Activated naive CD4-positive, alpha-beta T cell treated with Interleukin-2 at 50 U/mL for 16 hours (primary cell): ENCODE results near the gene CD300LF.

ENCODE experiments used
- DNase-seq: peaks from one replicate; pipeline ENCODE4 v3.0.0-alpha.2; 2020

CD300LF gene

GRCh38 chr17:74682471-74683190 is 30.1 kb downstream of the CD300LF start:
- DNase-seq = no peak

- DNase-seq = no peak
Measured at GRCh38 chr17:74682028-74682427, 30.7 kb downstream of the CD300LF start.

- DNase-seq = no peak
Measured at GRCh38 chr17:74680941-74681340, 31.8 kb downstream of the CD300LF start.

GRCh38 chr17:74680213-74680612 is 32.5 kb downstream of the CD300LF start:
- DNase-seq = no peak

GRCh38 chr17:74679374-74679773 is 33.3 kb downstream of the CD300LF start:
- DNase-seq = no peak

GRCh38 chr17:74678541-74678940 is 34.2 kb downstream of the CD300LF start:
- DNase-seq = no peak

DNA sequence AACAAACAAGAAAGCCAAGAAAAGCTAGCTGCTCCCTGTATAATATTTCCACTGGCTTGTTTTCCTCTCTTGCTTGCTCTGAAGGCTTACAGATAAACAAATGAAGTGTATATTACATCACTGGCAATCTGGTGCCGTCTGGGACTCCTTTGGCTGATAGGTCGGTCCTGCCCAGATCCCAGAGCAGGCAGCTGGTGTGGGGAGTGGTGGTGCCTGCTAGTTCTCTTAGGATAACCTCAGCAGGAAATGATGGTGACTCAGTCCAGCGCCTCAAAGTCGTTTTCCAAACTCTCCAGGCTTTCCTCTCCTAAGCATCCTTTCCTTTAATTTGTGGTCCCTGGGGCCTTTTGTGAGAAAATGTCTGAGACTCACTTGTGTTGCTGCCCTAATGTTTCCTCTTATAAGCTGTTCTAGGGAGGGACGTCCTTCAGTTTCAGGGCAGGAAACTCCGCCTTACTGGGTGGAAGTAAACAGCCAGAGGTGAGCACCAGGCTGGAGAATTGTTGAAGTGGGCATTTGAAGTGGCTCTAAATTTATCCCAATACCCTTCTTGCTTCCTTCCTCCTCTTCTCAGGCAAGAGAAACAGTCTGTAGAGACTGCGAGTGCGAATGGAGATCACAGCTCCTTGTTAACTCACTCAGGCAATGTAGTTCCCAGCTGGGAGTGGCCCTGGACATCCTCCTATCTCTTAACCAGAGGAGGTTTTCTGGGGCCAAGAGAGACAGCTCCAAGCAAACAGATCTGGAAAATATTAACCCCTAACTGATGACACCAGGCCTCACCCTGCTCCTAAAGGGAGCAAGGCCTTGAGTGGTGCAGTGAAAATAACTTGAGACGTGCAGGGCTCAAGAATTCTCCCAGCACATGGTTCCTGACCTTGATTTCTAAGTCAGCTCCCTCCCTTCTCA is 34.9 kb downstream of the CD300LF start:
- DNase-seq = no peak

- DNase-seq = peak; percentile 72
Measured at GRCh38 chr17:74671031-74671771, 41.5 kb downstream of the CD300LF start.

GRCh38 chr17:74670329-74670728 is 42.4 kb downstream of the CD300LF start:
- DNase-seq = no peak

DNA sequence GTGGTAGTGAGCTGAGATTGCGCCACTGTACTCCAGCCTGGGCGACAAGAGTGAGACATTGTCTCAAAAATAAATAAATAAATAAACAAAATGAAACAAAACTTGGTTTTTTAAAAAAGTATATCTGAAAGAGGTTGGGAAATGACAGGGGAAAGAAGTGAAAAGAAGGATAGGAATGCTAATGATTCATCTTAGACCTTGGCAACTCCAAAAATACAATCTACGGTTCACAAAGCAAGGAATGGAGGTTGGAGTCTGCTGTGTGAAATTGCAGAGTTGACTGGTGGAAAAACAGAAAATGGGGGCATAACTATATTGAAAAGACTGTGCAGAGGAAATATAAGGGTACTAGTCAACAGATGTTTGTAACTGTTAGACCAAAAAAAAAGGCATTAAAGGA is 49.2 kb downstream of the CD300LF start:
- DNase-seq = no peak

DNA sequence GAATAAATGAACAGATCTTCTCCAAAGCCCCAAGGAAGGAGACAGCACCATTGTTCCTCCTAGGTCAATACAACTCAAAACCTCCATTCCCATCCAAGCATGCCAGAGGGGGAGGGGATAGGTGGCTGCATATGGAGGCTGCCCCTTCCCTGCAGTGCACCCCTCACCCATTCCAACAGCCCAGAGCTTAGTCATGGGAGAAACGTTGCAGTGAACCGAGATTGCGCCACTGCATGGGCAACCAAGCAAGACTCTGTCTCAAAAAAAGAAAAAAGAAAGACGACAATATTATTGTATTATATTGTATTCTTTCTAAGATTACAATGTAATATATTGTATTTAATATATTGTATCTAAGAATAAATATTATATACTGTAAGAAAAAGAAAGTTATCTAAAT is 52.8 kb downstream of the CD300LF start:
- DNase-seq = no peak

DNA sequence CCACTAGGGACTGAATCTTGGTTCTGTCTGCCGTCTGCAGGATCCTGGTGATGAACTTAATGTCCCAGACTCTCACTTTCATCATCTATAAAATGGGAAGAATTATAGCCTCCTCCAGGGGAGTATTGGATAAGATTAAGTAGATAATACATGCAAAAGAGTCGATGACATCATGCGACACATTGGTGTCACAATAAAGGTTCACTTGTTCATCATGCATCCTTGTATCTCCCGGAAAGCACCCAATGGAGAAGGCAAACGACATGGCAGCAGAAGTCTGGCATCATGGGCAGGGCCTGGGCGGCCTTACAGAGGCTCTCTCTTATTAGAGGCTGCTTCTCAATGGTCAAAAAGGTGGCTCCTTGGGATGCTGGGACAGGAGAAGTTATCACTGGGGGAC is 54.1 kb downstream of the CD300LF start:
- DNase-seq = no peak

- no peak for DNase-seq
Measured at GRCh38 chr17:74654742-74655141, 58.0 kb downstream of the CD300LF start.

DNA sequence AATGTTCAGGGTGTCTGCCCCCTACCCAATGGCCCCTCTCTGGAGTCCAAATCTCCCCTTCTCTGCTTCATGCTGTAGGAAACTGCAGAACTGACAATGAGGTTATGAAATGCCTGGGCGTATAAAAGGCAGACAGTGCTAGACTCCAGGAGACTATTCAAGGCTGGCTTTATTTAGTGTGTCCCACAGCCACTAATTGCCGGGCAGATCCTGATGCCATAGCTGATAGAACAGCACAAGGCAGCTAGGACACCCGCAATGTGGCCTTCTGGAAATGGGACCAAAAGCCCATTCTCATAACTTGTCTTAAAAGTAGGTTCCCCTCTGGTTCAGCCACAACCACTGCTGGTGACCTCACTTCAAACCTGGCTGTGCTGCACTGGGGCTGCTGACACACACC is 60.7 kb downstream of the CD300LF start:
- no peak for DNase-seq

- no peak for DNase-seq
Measured at GRCh38 chr17:74649909-74650308, 62.8 kb downstream of the CD300LF start.

DNA sequence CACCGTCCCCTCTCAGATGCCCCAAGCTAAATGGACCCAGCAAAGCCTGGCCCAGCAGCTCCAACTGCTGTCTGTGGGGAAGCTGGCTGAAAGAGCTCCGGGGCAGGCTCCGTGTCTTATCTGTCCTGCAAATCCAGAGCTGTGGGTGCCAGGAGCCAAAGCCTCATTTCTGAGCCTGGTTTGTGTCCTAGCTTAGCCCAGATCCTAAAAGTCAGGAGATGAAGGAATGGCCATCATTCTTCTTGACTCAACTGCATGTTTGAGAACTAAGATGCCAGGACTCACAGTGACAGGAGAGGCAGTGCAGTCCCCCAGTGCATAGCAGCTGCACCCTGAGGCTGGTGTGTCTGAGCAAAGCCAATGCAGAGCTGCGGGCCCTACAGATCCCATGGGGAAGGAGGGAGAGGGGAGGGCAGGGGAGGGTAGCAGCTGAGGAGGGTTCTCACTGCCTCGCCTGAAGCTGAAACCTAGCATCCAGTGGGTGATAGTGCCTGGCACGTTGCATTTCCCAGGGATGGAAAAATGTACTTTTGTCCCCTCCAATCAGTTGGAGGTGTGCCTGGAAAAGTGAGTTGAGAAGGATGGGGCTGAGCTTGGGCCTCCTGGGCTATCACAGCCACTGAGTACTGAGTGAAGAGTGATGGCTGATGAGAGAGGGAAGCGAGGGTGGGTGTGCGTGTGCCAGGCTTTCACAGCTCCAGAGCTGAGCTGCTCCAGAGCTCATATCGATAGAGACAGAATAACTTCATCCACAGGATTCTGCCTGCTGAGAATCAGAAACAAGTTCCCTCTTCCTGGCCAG is 64.7 kb downstream of the CD300LF start:
- no peak for DNase-seq

GRCh38 chr17:74646231-74646630 is 66.5 kb downstream of the CD300LF start:
- DNase-seq = no peak

DNA sequence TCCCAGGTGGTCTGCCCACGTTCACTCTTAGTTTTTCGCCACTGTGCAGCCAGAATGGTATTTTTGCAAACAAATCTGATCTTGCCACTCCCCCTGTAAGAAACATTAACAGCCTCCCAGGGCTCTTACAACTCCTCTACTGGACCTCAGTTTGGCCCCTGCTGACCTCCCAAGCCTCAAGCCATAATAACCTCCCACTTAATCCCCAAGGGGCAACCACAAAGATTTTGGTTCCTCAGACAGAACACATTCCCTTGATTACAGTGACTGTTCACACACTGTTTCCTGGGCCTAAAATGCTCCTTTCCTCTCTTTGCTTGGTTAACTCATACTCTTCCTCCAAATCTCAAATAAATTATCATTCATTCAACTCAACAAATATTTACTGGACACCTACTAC is 67.7 kb downstream of the CD300LF start:
- DNase-seq = no peak

DNA sequence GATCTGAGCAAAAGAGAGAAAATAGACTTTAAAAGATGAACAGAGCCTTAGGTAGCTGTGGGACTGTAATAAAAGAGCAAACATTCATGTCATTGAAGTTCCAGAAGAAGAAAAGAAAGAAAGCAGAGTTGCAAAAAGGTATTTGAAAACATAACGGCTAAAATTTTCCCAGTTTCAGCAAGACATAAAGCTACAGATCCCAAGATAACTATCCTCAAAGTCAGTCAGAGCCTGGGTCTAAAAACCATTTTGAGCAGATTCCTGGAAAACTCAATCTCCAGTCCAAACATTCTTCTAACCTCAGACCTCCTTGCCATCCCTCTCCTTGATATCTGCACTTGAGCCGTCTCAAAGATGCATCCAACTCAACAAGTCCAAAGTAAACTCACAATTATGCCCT is 68.3 kb downstream of the CD300LF start:
- no peak for DNase-seq
